Measurements from ENCODE around the gene DPH5.
"Not testable (repeated sequence)": the region's sequence is repeated elsewhere in the genome, so short reads cannot be mapped to it uniquely, and the experiment has no call there.

The DPH5 gene, protein sequence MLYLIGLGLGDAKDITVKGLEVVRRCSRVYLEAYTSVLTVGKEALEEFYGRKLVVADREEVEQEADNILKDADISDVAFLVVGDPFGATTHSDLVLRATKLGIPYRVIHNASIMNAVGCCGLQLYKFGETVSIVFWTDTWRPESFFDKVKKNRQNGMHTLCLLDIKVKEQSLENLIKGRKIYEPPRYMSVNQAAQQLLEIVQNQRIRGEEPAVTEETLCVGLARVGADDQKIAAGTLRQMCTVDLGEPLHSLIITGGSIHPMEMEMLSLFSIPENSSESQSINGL

DNA sequence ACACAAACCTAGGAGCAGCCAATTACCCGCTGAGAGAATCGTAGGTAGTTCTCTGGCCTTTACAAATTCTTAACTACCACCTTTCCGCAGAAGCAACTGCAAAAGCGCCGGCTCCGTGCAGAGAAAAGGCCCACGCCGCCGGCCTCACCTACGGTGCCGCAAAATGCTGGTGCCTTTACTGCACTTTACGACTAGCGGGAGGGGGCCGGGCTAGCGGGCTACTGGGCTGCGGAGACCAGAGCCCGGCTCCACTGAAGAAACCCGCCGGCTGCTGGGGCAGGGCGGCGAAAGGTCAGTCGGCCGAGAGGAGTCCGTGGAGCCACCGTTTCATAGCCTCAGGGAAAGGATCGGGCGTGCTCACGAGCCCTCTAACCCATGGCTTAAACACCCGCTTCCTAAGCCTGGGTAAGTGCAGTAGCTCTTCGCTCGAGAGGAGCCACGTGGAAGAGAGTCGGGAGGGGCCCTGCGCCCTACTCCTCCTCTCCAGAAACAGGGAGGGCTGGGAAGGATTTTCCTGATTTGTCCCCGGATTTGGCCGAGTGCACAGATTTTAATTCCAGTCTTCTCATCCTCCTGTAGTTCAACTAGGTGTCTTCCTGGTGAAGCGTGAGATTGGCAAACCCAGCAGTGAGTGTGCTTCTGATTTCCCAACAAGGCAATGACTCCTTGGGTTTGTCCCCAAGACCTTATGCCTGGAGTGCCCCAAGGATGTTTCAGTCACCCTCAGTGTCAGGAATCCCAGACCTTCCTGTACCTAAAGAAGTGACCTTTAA, at the start of gene DPH5:
TSS of gene DPH5 (minus strand) at position 128 of the 773 bp plus-strand sequence. CDS start 341 bp downstream, outside the sequence.
- peak; percentile 86 to 89 for DNase-seq

DNA sequence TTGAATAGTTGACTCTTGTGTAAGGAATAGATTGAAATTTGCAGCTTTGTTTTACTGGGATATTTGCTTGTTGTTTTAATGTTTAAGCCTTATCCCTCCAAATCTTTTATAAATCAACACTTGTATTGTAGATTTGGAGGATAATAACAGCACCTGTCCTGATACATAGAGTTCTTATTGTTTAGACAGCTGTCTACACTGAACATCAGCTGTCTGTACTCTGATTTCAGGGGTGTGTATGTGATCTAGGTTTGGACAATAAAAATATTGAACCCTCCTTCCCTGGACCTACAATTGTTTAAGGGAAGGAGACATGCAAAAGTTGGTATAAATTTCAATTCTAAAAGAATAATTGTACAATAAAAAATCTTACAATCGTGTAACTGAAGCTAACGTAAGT, 48.3 kb upstream of the DPH5 start:
- no peak for DNase-seq

GRCh38 chr1:101071470-101071891, 45.9 kb upstream of the DPH5 start:
- DNase-seq, result no peak

DNA sequence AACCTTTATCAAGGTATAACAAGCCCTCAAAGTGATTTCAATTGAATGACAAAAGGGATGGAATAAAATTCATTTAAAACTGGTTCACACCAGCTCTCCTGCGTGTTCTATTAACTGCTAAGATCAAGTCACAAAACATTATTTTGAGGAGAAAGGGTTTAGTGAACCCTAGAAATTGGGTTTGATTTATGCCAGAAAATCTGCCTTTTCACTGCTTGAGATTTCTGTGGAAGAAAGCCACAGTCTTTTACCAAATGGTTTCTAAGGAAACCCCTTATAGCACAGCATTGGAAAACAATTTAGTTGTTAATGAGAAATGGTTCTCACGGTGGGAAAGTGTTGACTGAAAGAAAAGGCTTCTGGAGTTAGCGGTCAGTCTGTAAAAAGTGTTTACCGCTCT, 43.6 kb upstream of the DPH5 start:
- no peak for DNase-seq

DNA sequence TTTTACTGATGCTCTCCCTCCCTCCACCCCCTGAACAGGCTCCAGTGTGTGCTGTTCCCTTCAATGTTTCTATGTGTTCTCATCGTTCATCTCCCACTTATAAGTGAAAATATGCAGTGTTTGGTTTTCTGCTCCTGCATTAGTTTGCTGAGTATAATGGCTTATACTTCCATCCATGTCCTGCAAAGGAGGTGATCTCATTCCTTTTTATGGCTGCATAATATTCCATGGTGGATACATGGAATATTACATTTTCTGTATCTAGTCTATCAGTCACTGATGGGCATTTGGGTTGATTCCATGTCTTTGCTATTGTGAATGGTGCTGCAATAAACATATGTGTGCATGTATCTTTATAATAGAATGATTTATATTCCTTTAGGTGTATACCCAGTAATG, 41.4 kb upstream of the DPH5 start:
- DNase-seq, result not testable (repeated sequence)

- DNase-seq, result no peak
Observed at GRCh38 chr1:101066260-101066936, 40.8 kb upstream of the DPH5 start.

DNA sequence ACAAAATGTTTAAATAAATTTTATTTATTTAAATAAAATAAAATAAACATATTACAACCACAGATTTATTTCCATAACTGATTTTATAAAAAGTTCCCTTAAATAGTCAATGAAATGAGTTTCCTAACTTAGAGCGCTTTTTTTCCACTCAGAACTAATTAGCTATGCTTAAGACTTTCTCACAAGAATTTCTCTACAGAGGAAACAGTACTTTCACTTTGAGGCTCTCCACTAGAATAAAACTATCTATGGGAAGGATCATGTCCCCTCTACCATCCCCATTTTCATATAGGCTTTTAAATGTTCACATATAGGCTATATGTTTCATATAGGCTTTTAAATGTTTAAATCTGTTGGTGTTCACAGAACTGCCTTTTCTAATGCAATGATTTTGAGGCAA, 40.0 kb upstream of the DPH5 start:
- DNase-seq, result no peak

DNA sequence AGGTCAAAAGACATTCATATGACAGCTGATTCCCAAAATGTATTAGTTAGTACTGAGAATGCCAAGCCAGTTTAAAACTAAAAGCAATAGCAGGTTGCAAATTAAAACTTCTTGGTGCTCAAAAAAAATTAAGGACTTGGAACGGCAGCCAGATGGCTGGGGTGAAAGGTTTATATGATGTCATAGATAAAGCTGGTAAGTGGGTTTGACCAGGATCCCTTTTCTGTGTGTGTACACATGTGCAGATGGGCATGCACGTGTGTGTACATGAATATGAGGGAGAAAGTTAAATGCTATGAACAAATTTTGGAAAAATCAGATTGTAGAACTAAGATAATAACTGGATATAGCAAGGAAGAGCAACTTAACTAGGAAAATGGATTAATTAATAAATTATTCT, 39.1 kb upstream of the DPH5 start:
- DNase-seq, result no peak

DNA sequence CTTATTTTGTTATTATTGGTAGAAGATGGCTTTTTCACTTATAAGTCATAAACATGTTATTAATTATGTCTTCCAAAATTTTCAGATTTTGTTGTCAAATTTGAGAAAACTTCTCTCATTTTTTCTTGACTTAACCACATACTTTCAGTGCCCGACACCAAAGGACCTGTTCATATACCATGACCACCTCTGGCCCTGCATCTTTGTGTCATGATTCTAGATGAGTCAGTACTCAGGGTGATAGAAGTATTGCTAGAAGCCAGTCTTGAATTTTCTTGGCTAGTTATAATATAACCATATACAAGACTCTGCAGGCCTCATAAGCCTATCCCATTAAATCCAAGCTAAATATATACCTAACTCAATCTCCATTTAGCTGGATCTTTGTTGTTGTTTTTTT, 35.4 kb upstream of the DPH5 start:
- DNase-seq, result no peak

DNA sequence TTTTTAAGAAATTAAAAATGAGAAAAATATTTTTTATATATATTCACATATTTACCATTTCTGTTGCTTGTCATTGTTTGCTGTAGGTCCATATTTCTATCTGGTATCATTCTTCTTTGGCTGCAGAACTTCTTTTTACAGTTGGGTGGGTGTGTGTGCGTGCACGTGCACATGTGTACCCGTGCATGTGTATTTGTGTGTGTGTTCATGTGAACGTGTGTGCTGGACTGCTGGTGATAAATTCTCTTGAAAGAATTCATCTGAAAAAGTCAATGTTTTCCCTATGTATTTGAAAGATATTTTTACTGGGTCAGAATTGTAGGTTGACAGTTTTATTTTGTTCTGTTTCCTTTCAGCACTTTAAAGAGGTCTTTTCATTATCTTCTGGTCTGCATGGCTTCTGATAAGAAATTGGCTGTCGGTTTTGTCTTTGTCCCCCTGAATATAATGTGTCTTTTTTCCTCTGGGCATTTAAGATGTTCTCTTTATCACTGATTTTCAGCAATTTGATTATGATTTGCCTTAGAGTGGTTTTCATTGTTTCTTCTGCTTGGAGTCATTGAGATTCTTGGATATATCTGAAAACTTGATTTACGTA, 34.5 kb upstream of the DPH5 start:
- DNase-seq, result no peak

GRCh38 chr1:101055623-101056022, 30.0 kb upstream of the DPH5 start:
- DNase-seq, result no peak

DNA sequence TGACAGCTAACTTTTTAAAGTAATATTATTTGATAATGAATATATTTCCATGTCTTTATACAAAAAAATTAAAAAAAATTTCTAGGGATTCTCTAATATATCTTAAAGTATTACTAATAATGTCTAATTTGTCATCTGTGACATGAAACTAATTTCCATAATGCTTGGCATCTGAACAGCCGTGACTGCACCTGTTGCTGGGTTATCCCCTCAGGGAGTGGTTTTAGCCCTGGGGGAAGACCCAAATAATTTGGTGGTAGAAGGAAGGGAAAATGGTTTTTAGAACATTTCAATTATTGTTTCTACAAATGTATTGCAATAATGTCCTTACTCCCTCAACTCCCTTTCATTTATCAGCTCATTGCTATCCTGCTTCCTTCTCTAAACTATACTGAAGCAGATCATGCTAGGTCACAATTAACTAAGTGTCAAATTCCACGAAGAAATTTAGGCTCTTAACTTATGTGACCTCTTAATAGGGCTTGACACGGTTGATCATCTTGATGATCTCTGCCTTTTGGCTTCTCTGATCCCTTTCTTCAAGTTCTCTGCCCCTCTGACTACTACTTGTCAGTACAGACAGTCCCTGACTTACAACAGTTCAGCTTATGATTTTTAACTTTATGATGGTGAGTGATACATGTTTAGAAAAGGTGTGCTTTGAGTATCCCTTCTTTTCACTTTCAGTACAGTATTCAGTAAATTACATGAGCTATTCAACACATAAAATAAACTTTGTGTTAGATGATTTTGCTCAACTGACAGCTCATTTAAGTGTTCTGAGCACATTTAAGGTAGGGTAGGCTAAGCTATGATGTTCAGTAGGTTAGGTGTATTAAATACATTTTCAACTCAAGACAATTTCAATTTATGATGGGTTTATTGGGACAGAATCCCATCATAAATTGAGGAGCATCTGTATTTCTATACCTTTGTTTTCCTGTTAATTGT, 26.4 kb upstream of the DPH5 start:
- peak in 1 of 2 donors; percentile 39 for DNase-seq

DNA sequence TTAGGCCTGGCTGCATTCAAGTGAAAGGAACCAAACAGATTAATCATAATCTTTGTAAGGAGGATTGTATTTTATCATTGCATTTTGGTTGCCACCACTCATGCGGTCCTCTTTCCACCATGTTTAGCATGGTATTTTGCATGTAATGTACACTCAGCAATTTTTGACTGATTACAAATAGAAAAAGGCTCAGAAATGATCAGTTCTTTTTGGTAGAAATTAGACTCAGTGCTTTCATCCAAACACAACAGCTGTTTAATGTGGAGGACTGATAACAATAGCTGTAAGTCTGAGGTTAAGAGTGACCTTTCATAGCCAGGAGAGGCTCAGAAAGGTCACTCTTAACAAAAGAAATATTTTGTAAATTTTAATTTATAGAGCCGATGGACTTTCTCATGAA, 25.3 kb upstream of the DPH5 start:
- no peak for DNase-seq

DNA sequence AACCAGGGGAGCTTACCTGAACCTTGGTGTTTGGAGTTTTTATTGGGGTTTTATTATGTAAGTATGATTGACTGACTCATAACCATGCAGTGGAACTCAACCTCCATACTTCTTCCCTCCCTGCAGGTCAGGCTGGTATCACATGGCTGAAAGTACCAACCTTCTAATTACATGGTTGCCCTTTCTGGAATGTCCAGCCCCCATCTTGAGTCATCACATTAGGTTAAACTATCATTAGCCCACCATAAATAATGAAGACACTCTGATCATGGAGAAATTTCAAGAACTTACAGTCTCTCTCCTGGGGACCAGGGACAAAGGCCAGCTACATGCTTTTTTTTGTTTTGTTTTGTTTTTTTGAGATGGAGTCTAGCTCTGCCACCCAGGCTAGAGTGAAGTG, 19.2 kb upstream of the DPH5 start:
- no peak for DNase-seq

GRCh38 chr1:101044259-101044658, 18.7 kb upstream of the DPH5 start:
- no peak for DNase-seq

- no peak for DNase-seq
Observed at GRCh38 chr1:101043776-101044175, 18.2 kb upstream of the DPH5 start.

DNA sequence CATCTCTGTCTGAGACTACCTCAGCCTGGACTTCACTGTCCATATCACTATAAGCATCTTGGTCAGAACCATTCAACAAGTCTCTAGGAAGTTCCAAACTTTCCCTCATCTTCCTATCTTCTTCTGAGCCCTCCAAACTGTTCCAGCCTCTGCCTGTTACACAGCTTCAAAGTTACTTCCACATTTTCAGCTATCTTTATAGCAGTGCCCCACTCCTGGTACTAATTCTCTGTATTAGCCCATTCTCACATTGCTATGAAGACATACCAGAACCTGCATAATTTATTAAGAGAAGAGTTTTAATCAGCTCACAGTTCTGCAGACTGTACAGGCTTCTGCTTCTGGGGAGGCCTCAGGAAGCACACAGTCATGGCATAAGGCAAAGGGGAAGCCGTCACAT, 15.7 kb upstream of the DPH5 start:
- no peak for DNase-seq

- no peak for DNase-seq
Observed at GRCh38 chr1:101040666-101041065, 15.1 kb upstream of the DPH5 start.

DNA sequence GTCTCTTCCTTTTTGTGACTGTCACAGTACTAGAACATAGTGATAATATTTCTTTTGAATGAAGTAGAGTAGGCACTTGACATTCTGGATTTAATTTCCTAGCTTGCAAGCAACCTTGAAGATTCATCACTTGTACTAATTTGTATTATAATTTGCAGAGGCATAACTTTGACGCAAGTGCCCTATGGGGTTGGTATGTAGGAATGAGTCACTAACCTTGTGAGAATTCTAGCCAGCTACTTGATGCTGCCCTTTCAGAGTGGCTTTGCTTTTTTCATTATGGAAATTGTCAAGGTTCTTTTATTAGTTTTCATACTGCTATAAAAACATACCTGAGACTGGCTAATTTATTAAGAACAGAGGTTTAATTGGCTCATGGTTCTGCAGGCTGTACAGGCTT, 13.7 kb upstream of the DPH5 start:
- DNase-seq, result no peak

- no peak for DNase-seq
Observed at GRCh38 chr1:101037316-101037715, 11.7 kb upstream of the DPH5 start.

- DNase-seq, result no peak
Observed at GRCh38 chr1:101033017-101033416, 7.4 kb upstream of the DPH5 start.

- not testable (repeated sequence) for DNase-seq
Observed at GRCh38 chr1:101032129-101032528, 6.5 kb upstream of the DPH5 start.
